Upper lobe of right lung (tissue), 1 donor: ENCODE data around the gene MYLK. TPM values are rescaled to one million over a fixed set of nuclear protein-coding genes. Genes with fewer than 3 reads are reported as not detected.

Source experiments
- ATAC-seq: fragments of 200-7000 bp; cut with Tn5 transposase; one replicate; pipeline ENCODE4 v1.9.1; 2020; ENCODE audit warnings: mild to moderate bottlenecking, moderate library complexity
- DNase-seq: peaks from one replicate; pipeline ENCODE4 v3.0.0-alpha.2; 2020
- H3K27ac ChIP-seq: fragments of 200-600 bp; one replicate; pipeline ENCODE4 v1.8.0; 2022
- H3K27me3 ChIP-seq: fragments of 200-600 bp; one replicate; pipeline ENCODE4 v1.8.0; 2022; ENCODE audit warnings: mild to moderate bottlenecking
- H3K36me3 ChIP-seq: fragments of 200-600 bp; one replicate; pipeline ENCODE4 v1.8.0; 2022
- H3K4me1 ChIP-seq: fragments of 200-600 bp; one replicate; pipeline ENCODE4 v1.8.0; 2022
- H3K4me3 ChIP-seq: fragments of 200-600 bp; one replicate; pipeline ENCODE4 v1.8.0; 2022; ENCODE audit warnings: mild to moderate bottlenecking
- H3K9me3 ChIP-seq: fragments of 200-600 bp; one replicate; pipeline ENCODE4 v1.8.0; 2022
- CTCF ChIP-seq: fragments of 200-600 bp; IDR thresholded peaks from one replicate; pipeline ENCODE4 v1.8.0; 2022; ENCODE audit warnings: antibody characterized with exemption
- intact Hi-C: fragments of 100-400 bp; cut with DNase I; formaldehyde crosslinking; loops from one replicate; pipeline ENCODE4 v1.11.0; 2022
- total RNA-seq: library from RNA; stranded (reverse); fragmentation: NEBNext Ultra II Directional; extraction: Animal tissue kit (Norgen Biotek cat#: 25700); gene quantifications from one replicate; pipeline ENCODE4 v1.2.1, GENCODE V29; 2021
- donor health status: DM: no; HTN: yes; CAD: no; lungs with severe emphysema.

Gene MYLK
- total RNA-seq, 1 donor from 2014 or later, result 248 TPM

GRCh38 chr3:123765475-123766128, 118.5 kb downstream of the MYLK start:
- H3K27ac ChIP-seq, result no peak overlapping the region
- ATAC-seq (no peak), DNase-seq (no peak)
- H3K9me3 ChIP-seq, result no peaks in the 10 kb centered on the region
- no peaks in the 10 kb centered on the region for H3K36me3 ChIP-seq
- H3K4me1 ChIP-seq, result peaks cover 15% of the 10 kb centered on the region
- no peak for TF ChIP-seq CTCF
- no peak overlapping the region for H3K4me3 ChIP-seq
- H3K27me3 ChIP-seq, result no peaks in the 10 kb centered on the region
- intact Hi-C loops, result no loop called here

GRCh38 chr3:123764647-123765046, 119.5 kb downstream of the MYLK start:
- no peak overlapping the region for H3K4me3 ChIP-seq
- intact Hi-C loops, result no loop called here
- H3K27ac ChIP-seq, result no peak overlapping the region
- TF ChIP-seq CTCF, result no peak
- peaks cover 15% of the 10 kb centered on the region for H3K4me1 ChIP-seq
- ATAC-seq (no peak), DNase-seq (no peak)
- no peaks in the 10 kb centered on the region for H3K27me3 ChIP-seq
- H3K36me3 ChIP-seq, result no peaks in the 10 kb centered on the region
- no peaks in the 10 kb centered on the region for H3K9me3 ChIP-seq

- ATAC-seq (no peak), DNase-seq (no peak)
- Histone ChIP-seq H3K36me3 (no peaks in the 10 kb centered on the region), H3K9me3 (no peaks in the 10 kb centered on the region), H3K27ac (no peak overlapping the region), H3K4me1 (peaks cover 25% of the 10 kb centered on the region), H3K4me3 (no peak overlapping the region), H3K27me3 (no peaks in the 10 kb centered on the region)
- no peak for TF ChIP-seq CTCF
- intact Hi-C loops, result no loop called here
These were observed 121.3 kb downstream of the MYLK start for GRCh38 chr3:123762805-123763204.

GRCh38 chr3:123760817-123761216, 123.3 kb downstream of the MYLK start:
- Histone ChIP-seq H3K9me3 (no peaks in the 10 kb centered on the region), H3K36me3 (no peaks in the 10 kb centered on the region), H3K27ac (no peak overlapping the region), H3K4me3 (no peak overlapping the region), H3K4me1 (peaks cover 25% of the 10 kb centered on the region), H3K27me3 (no peaks in the 10 kb centered on the region)
- intact Hi-C loops, result no loop called here
- DNase-seq, result no peak
- TF ChIP-seq CTCF, result no peak
- no peak for ATAC-seq

GRCh38 chr3:123759871-123760270, 124.3 kb downstream of the MYLK start:
- peaks cover 30% of the 10 kb centered on the region for H3K4me1 ChIP-seq
- no peak overlapping the region for H3K27ac ChIP-seq
- intact Hi-C loops, result no loop called here
- ATAC-seq (no peak), DNase-seq (no peak)
- TF ChIP-seq CTCF, result no peak
- H3K9me3 ChIP-seq, result no peaks in the 10 kb centered on the region
- no peaks in the 10 kb centered on the region for H3K27me3 ChIP-seq
- H3K36me3 ChIP-seq, result no peaks in the 10 kb centered on the region
- no peak overlapping the region for H3K4me3 ChIP-seq

- no peak overlapping the region for H3K4me3 ChIP-seq
- intact Hi-C loops, result no loop called here
- ATAC-seq, result no peak
- H3K4me1 ChIP-seq, result peaks cover 30% of the 10 kb centered on the region
- H3K27ac ChIP-seq, result no peak overlapping the region
- no peaks in the 10 kb centered on the region for H3K27me3 ChIP-seq
- TF ChIP-seq CTCF, result no peak
- no peaks in the 10 kb centered on the region for H3K9me3 ChIP-seq
- no peak for DNase-seq
- H3K36me3 ChIP-seq, result no peaks in the 10 kb centered on the region
These were observed 124.8 kb downstream of the MYLK start for GRCh38 chr3:123759311-123759710.
